IMR-90 (cell line): ENCODE results near the gene GABRR1.

ENCODE experiments used
- BHLHE40 ChIP-seq: fragments of 150-350 bp; IDR thresholded peaks from 2 replicates; pipeline ENCODE4 v1.6.1; 2016; ENCODE audit warnings: mild to moderate bottlenecking, low read depth, low read length
- CEBPB ChIP-seq: IDR thresholded peaks from 2 replicates; pipeline ENCODE4 v1.6.1; 2012; ENCODE audit warnings: low read depth, low read length, improper control_type of control experiment
- CTCF ChIP-seq: conservative IDR thresholded peaks from 2 replicates; pipeline ENCODE4 v1.5.1; 2012; ENCODE audit warnings: mild to moderate bottlenecking, low read depth, low read length, improper control_type of control experiment
- MAFK ChIP-seq: IDR thresholded peaks from 2 replicates; pipeline ENCODE4 v1.6.1; 2012; ENCODE audit warnings: low read depth, low read length, improper control_type of control experiment
- MXI1 ChIP-seq: IDR thresholded peaks from 2 replicates; pipeline ENCODE4 v1.6.1; 2012; ENCODE audit warnings: low read depth, mild to moderate bottlenecking, low read length, moderate library complexity, borderline replicate concordance
- NFE2L2 ChIP-seq: fragments of 150-350 bp; IDR thresholded peaks from 2 replicates; pipeline ENCODE4 v1.6.1; 2016; ENCODE audit warnings: low read depth, mild to moderate bottlenecking, low read length
- POLR2A ChIP-seq: IDR thresholded peaks from 2 replicates; pipeline ENCODE4 v1.6.1; 2012; ENCODE audit warnings: mild to moderate bottlenecking, low read depth, low read length
- RAD21 ChIP-seq: IDR thresholded peaks from 2 replicates; pipeline ENCODE4 v1.6.1; 2012; ENCODE audit warnings: low read length, improper control_type of control experiment
- RCOR1 ChIP-seq: IDR thresholded peaks from 2 replicates; pipeline ENCODE4 v1.6.1; 2012; ENCODE audit warnings: mild to moderate bottlenecking, low read length, improper control_type of control experiment; ENCODE audit not compliant: insufficient replicate concordance
- RFX5 ChIP-seq: IDR thresholded peaks from 2 replicates; pipeline ENCODE4 v1.8.0; 2012; ENCODE audit warnings: low read depth, mild to moderate bottlenecking, low read length, moderate library complexity
- SMC3 ChIP-seq: fragments of 150-350 bp; IDR thresholded peaks from 2 replicates; pipeline ENCODE4 v1.6.1; 2016; ENCODE audit warnings: low read depth, mild to moderate bottlenecking, antibody characterized with exemption, low read length, moderate library complexity
- USF2 ChIP-seq: fragments of 150-350 bp; IDR thresholded peaks from 2 replicates; pipeline ENCODE4 v1.6.1; 2017; ENCODE audit warnings: mild to moderate bottlenecking, antibody characterized with exemption, low read length, low read depth

DNA sequence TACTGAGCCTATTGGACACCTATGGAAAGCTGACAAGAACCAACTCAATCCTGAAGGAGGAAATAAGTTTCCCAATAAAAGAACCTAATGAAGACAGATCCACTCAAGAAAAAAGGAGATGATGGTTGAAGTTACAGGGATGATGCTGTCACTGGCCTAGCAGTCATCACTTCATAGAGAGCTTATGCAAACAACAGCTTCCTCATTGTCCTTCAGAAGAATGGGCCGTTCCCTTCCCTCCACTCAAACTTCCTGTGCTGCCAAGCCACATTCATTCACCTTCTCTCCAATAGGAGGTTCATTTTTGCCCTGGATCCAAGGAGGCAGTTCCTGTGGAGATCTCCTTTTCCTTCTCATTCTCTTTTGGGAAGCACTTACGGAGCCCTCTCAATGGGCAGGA, 85.1 kb downstream of the GABRR1 start:
- TF ChIP-seq CTCF: no peak
- no peak for TF ChIP-seq USF2
- TF ChIP-seq BHLHE40: no peak
- TF ChIP-seq SMC3: no peak
- TF ChIP-seq CEBPB: no peak
- no peak for TF ChIP-seq RAD21
- TF ChIP-seq POLR2A: no peak
- no peak for TF ChIP-seq NFE2L2
- no peak for TF ChIP-seq RCOR1
- TF ChIP-seq MAFK: no peak
- TF ChIP-seq RFX5: no peak
- no peak for TF ChIP-seq MXI1
